DND-41 (cell line): ENCODE results near the gene SFRP4.

Experiments
- ATAC-seq: fragments of 200-7000 bp; cut with Tn5 transposase; 3 replicates; pipeline ENCODE4 v1.9.1; 2021; ENCODE audit warnings: low read depth; ENCODE audit not compliant: insufficient read depth
- DNase-seq: peaks from one replicate; pipeline ENCODE4 v3.0.0-alpha.2; 2020
- H2AFZ ChIP-seq: 2 replicates; pipeline ENCODE4 v1.6.0; 2012; ENCODE audit warnings: low read depth, low read length
- H3K27ac ChIP-seq: 2 replicates; pipeline ENCODE4 v1.5.1; 2012; ENCODE audit warnings: low read length, inconsistent platforms
- H3K27me3 ChIP-seq: fragments of 200-600 bp; sonication (generic); 2 replicates; pipeline ENCODE4 v1.6.0; 2012; ENCODE audit warnings: low read length, mild to moderate bottlenecking, inconsistent platforms; ENCODE audit not compliant: insufficient read depth, poor library complexity
- H3K36me3 ChIP-seq: 2 replicates; pipeline ENCODE4 v1.5.1; 2012; ENCODE audit warnings: low read length, inconsistent platforms; ENCODE audit not compliant: insufficient read depth
- H3K4me1 ChIP-seq: 2 replicates; pipeline ENCODE4 v1.5.1; 2012; ENCODE audit warnings: mild to moderate bottlenecking, low read length; ENCODE audit not compliant: insufficient read depth
- H3K4me2 ChIP-seq: 2 replicates; pipeline ENCODE4 v1.6.0; 2012; ENCODE audit warnings: mild to moderate bottlenecking, moderate library complexity, low read length, inconsistent platforms; ENCODE audit not compliant: insufficient read depth
- H3K4me3 ChIP-seq, 2 experiments: fragments of 200-600 bp in 1 of 2; shearing (Covaris generic) in 1 of 2; 2 replicates each; pipeline ENCODE4 v1.5.1; 2012 to 2016; ENCODE audit warnings: inconsistent platforms in 2 of 2, low read length in 2 of 2, mild to moderate bottlenecking in 2 of 2, low read depth in 1 of 2, moderate library complexity in 1 of 2
- H3K79me2 ChIP-seq: 2 replicates; pipeline ENCODE4 v1.6.0; 2012; ENCODE audit warnings: low read length, inconsistent platforms; ENCODE audit not compliant: insufficient read depth
- H3K9ac ChIP-seq: 2 replicates; pipeline ENCODE4 v1.6.0; 2012; ENCODE audit warnings: low read depth, mild to moderate bottlenecking, inconsistent platforms, low read length, moderate library complexity
- H3K9me3 ChIP-seq: 2 replicates; pipeline ENCODE4 v1.5.1; 2012; ENCODE audit warnings: low read length, moderate library complexity, mild to moderate bottlenecking, inconsistent platforms; ENCODE audit not compliant: insufficient read depth, severe bottlenecking
- H4K20me1 ChIP-seq: 2 replicates; pipeline ENCODE4 v1.6.0; 2012; ENCODE audit warnings: low read length; ENCODE audit not compliant: insufficient read depth
- CTCF ChIP-seq: IDR thresholded peaks from 2 replicates; pipeline ENCODE4 v1.5.1; 2012; ENCODE audit warnings: borderline replicate concordance, low read length, moderate library complexity, mild to moderate bottlenecking; ENCODE audit not compliant: poor library complexity, severe bottlenecking; ENCODE audit errors: extremely low read depth
- EZH2 ChIP-seq: IDR thresholded peaks from 3 replicates; pipeline ENCODE4 v1.6.1; 2012; ENCODE audit warnings: borderline replicate concordance, low read depth, mild to moderate bottlenecking, moderate library complexity, low read length, inconsistent platforms; ENCODE audit not compliant: severe bottlenecking

Gene SFRP4

GRCh38 chr7:37933018-37933566 lies 16.5 kb upstream of the SFRP4 start:
- H3K79me2 ChIP-seq, result peaks cover 54% of the 10 kb centered on the region
- no peaks in the 10 kb centered on the region for H3K4me1 ChIP-seq
- H3K36me3 ChIP-seq, result peaks cover 11% of the 10 kb centered on the region; the same call in 1 of the 2 replicates
- H3K27ac ChIP-seq, result no peak overlapping the region
- no peak for ATAC-seq
- H3K4me3 ChIP-seq, result no peak overlapping the region
- DNase-seq, result no peak
- no peaks in the 10 kb centered on the region for H3K27me3 ChIP-seq
- H4K20me1 ChIP-seq, result peaks cover 4% of the 10 kb centered on the region; the same call in 1 of the 2 replicates
- no peaks in the 10 kb centered on the region for H3K9me3 ChIP-seq
- no peak overlapping the region for H2AFZ ChIP-seq
- no peak overlapping the region for H3K4me2 ChIP-seq
- TF ChIP-seq CTCF, result no peak
- no peak for TF ChIP-seq EZH2
- no peak overlapping the region for H3K9ac ChIP-seq

GRCh38 chr7:37932543-37932942 lies 15.9 kb upstream of the SFRP4 start:
- peaks cover 59% of the 10 kb centered on the region for H3K79me2 ChIP-seq
- H3K36me3 ChIP-seq, result peaks cover 11% of the 10 kb centered on the region; the same call in 1 of the 2 replicates
- H3K9ac ChIP-seq, result no peak overlapping the region
- no peak overlapping the region for H3K4me2 ChIP-seq
- peaks cover 4% of the 10 kb centered on the region; the same call in 1 of the 2 replicates for H4K20me1 ChIP-seq
- no peak overlapping the region for H3K27ac ChIP-seq
- DNase-seq, result no peak
- no peak overlapping the region for H2AFZ ChIP-seq
- H3K27me3 ChIP-seq, result no peaks in the 10 kb centered on the region
- H3K9me3 ChIP-seq, result no peaks in the 10 kb centered on the region
- ATAC-seq, result no peak
- no peak for TF ChIP-seq CTCF
- TF ChIP-seq EZH2, result no peak
- H3K4me3 ChIP-seq, result no peak overlapping the region
- no peaks in the 10 kb centered on the region for H3K4me1 ChIP-seq

- H3K9me3 ChIP-seq, result peaks cover 1% of the 10 kb centered on the region
- no peak overlapping the region for H3K4me2 ChIP-seq
- H3K36me3 ChIP-seq, result peaks cover 13% of the 10 kb centered on the region; the same call in 1 of the 2 replicates
- peaks cover 7% of the 10 kb centered on the region; the same call in 1 of the 2 replicates for H4K20me1 ChIP-seq
- no peaks in the 10 kb centered on the region for H3K27me3 ChIP-seq
- H3K4me3 ChIP-seq, result no peak overlapping the region
- DNase-seq (no peak), ATAC-seq (no peak)
- peaks cover 75% of the 10 kb centered on the region for H3K79me2 ChIP-seq
- H3K9ac ChIP-seq, result no peak overlapping the region
- no peak overlapping the region for H2AFZ ChIP-seq
- no peak overlapping the region for H3K27ac ChIP-seq
- no peaks in the 10 kb centered on the region for H3K4me1 ChIP-seq
- TF ChIP-seq CTCF (no peak), EZH2 (no peak)
Measured at GRCh38 chr7:37930226-37930948, 13.8 kb upstream of the SFRP4 start.
